Lung (tissue), 12 donors: Measurements from ENCODE around the gene TRPM5. TPM values are rescaled to one million over a fixed set of nuclear protein-coding genes. Genes with fewer than 3 reads are reported as not detected.

Experiments
- ATAC-seq: fragments of 200-7000 bp; cut with Tn5 transposase; one replicate; pipeline ENCODE4 v1.9.1; 2020; ENCODE audit warnings: moderate number of reproducible peaks; ENCODE audit not compliant: insufficient read depth, low FRiP score
- DNase-seq, 3 donors: peaks; one replicate each; pipeline ENCODE4 v3.0.0-alpha.2; 2013 to 2017
- H3K27ac ChIP-seq, 2 donors: one replicate each; pipeline ENCODE4 v1.5.1; 2013; ENCODE audit warnings: mild to moderate bottlenecking in 2 of 2, moderate library complexity in 2 of 2, control low read depth in 1 of 2, inconsistent platforms in 1 of 2, low read depth in 1 of 2, low read length in 1 of 2
- H3K27me3 ChIP-seq, 3 donors: one replicate each; pipeline ENCODE4 v1.5.1; 2013; ENCODE audit warnings: low read length in 2 of 3; ENCODE audit not compliant: control insufficient read depth in 3 of 3, insufficient read depth in 3 of 3
- H3K36me3 ChIP-seq, 4 donors: one replicate each; pipeline ENCODE4 v1.5.1; 2013; ENCODE audit warnings: low read length in 4 of 4, mild to moderate bottlenecking in 1 of 4, moderate library complexity in 1 of 4; ENCODE audit not compliant: control insufficient read depth in 4 of 4, insufficient read depth in 4 of 4
- H3K4me1 ChIP-seq, 5 donors: one replicate each; pipeline ENCODE4 v1.5.1; 2013; ENCODE audit warnings: low read length in 5 of 5, mild to moderate bottlenecking in 2 of 5, moderate library complexity in 1 of 5; ENCODE audit not compliant: control insufficient read depth in 5 of 5, insufficient read depth in 5 of 5
- H3K4me3 ChIP-seq: one replicate; pipeline ENCODE4 v1.5.1; 2013; ENCODE audit warnings: mild to moderate bottlenecking, control low read depth, moderate library complexity
- H3K9ac ChIP-seq, 2 donors: one replicate each; pipeline ENCODE4 v1.5.1; 2013; ENCODE audit warnings: low read length in 2 of 2, control low read depth in 1 of 2; ENCODE audit not compliant: insufficient read depth in 1 of 2
- H3K9me3 ChIP-seq, 4 donors: one replicate each; pipeline ENCODE4 v1.5.1; 2013; ENCODE audit warnings: low read length in 3 of 4, mild to moderate bottlenecking in 1 of 4, moderate library complexity in 1 of 4; ENCODE audit not compliant: control insufficient read depth in 4 of 4, insufficient read depth in 3 of 4
- WGBS, 2 donors: extraction: QIAGEN DNeasy Blood & Tissue Kit; methylation state at CpG; one replicate each; pipeline ENCODE4 v1.1.7; 2013; 5-methylcytosine and 5-hydroxymethylcytosine counted together
- polyA plus RNA-seq, 2 donors: library from polyadenylated mRNA; stranded (reverse); fragments of 200-250 nt; gene quantifications; one replicate each; pipeline ENCODE4 v1.2.1, GENCODE V29; 2013
- total RNA-seq, 2 donors: library from RNA; depleted of rRNA in 1 of 2; stranded (reverse); fragments of >200 nt in 1 of 2; gene quantifications; one replicate each; pipeline ENCODE4 v1.2.1, GENCODE V29; 2014 to 2021
- TF ChIP-seq, protein P1 (sequence below): IDR thresholded peaks from 2 replicates; pipeline ENCODE4 v1.5.1; 2012; ENCODE audit warnings: mild to moderate bottlenecking; ENCODE audit errors: control extremely low read depth, extremely low read depth
- donor health status: control.
- donor health status: control.
- donor health status: Bipolar disorder and iron deficiency.
- donor health status: healthy.
- donor health status: DM: yes; HTN: yes; CAD: no.

TRPM5 gene
- total and polyA plus RNA-seq, 4 donors = 0.02 to 0.20 (median 0.11) TPM

GRCh38 chr11:2396471-2396870 is 47.8 kb downstream of the TRPM5 start:
- Histone ChIP-seq H3K36me3 (peaks cover 10 to 66% (median 25%) of the 10 kb centered on the region in 4 donors), H3K27ac (no peak overlapping the region), H3K9ac (no peak overlapping the region), H3K4me1 (peaks cover 0 to 21% (median 6%) of the 10 kb centered on the region in 5 donors), H3K4me3 (no peak overlapping the region), H3K27me3 (no peaks in the 10 kb centered on the region), H3K9me3 (no peaks in the 10 kb centered on the region)
- 91 to 92% methylated on average over 26 of the region's 26 CpGs for WGBS, 2 donors
- ATAC-seq (no peak), DNase-seq (no peak)
- TF ChIP-seq, protein P1, sequence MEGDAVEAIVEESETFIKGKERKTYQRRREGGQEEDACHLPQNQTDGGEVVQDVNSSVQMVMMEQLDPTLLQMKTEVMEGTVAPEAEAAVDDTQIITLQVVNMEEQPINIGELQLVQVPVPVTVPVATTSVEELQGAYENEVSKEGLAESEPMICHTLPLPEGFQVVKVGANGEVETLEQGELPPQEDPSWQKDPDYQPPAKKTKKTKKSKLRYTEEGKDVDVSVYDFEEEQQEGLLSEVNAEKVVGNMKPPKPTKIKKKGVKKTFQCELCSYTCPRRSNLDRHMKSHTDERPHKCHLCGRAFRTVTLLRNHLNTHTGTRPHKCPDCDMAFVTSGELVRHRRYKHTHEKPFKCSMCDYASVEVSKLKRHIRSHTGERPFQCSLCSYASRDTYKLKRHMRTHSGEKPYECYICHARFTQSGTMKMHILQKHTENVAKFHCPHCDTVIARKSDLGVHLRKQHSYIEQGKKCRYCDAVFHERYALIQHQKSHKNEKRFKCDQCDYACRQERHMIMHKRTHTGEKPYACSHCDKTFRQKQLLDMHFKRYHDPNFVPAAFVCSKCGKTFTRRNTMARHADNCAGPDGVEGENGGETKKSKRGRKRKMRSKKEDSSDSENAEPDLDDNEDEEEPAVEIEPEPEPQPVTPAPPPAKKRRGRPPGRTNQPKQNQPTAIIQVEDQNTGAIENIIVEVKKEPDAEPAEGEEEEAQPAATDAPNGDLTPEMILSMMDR = no peak

DNA sequence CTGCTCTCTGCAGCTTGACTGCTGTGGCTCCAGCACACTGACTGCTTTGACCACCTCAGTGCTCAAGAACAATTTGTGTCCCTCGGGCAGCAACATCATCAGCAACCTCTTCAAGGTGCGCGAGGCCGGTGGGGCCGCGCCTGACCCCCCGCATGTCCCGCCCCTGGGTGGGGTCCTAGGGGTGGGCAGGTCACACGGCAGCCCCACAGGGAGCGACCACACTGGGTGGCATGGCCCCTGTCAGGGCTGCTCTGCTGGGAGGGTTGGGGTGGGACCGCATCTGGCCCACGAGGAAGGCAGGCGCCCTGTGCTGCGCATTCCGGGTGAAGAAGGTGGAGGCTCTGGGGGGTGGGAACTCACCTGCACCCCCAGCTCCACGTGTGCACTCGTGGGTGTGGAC is 48.5 kb downstream of the TRPM5 start:
- Histone ChIP-seq H3K9me3 (no peaks in the 10 kb centered on the region), H3K9ac (no peak overlapping the region), H3K36me3 (peaks cover 10 to 72% (median 22%) of the 10 kb centered on the region in 4 donors), H3K4me3 (no peak overlapping the region), H3K4me1 (peaks cover 0 to 16% (median 4%) of the 10 kb centered on the region in 5 donors), H3K27me3 (no peaks in the 10 kb centered on the region), H3K27ac (no peak overlapping the region)
- DNase-seq (no peak), ATAC-seq (no peak)
- 90 to 94% methylated on average over 16 to 17 of the region's 17 CpGs for WGBS, 2 donors
- TF ChIP-seq, protein P1 = no peak

- H3K9ac ChIP-seq = no peak overlapping the region
- TF ChIP-seq, protein P1 = no peak
- WGBS, 2 donors = 90 to 93% methylated on average over 25 to 26 of the region's 26 CpGs
- peaks cover 0 to 16% (median 4%) of the 10 kb centered on the region in 5 donors for H3K4me1 ChIP-seq
- peaks cover 11 to 75% (median 22%) of the 10 kb centered on the region in 4 donors for H3K36me3 ChIP-seq
- no peak overlapping the region for H3K4me3 ChIP-seq
- H3K27me3 ChIP-seq = no peaks in the 10 kb centered on the region
- ATAC-seq (no peak), DNase-seq (no peak)
- H3K9me3 ChIP-seq = no peaks in the 10 kb centered on the region
- no peak overlapping the region for H3K27ac ChIP-seq
Measured at GRCh38 chr11:2395211-2395730, 49.0 kb downstream of the TRPM5 start.

GRCh38 chr11:2394818-2395105 is 49.6 kb downstream of the TRPM5 start:
- Histone ChIP-seq H3K27me3 (no peaks in the 10 kb centered on the region), H3K4me3 (no peak overlapping the region), H3K27ac (no peak overlapping the region), H3K4me1 (peaks cover 0 to 15% (median 6%) of the 10 kb centered on the region in 5 donors), H3K36me3 (peaks cover 11 to 78% (median 22%) of the 10 kb centered on the region in 4 donors), H3K9ac (no peak overlapping the region), H3K9me3 (no peaks in the 10 kb centered on the region)
- 86 to 90% methylated on average over 8 of the region's 8 CpGs for WGBS, 2 donors
- no peak for DNase-seq
- no peak for ATAC-seq
- TF ChIP-seq, protein P1 = no peak
